Lung (tissue), 12 donors: ENCODE data around the gene SLC34A1. TPM values are rescaled to one million over a fixed set of nuclear protein-coding genes. Genes with fewer than 3 reads are reported as not detected.

Source experiments
- ATAC-seq: fragments of 200-7000 bp; cut with Tn5 transposase; one replicate; pipeline ENCODE4 v1.9.1; 2020; ENCODE audit warnings: moderate number of reproducible peaks; ENCODE audit not compliant: insufficient read depth, low FRiP score
- DNase-seq, 3 donors: peaks; one replicate each; pipeline ENCODE4 v3.0.0-alpha.2; 2013 to 2017
- H3K27ac ChIP-seq, 2 donors: one replicate each; pipeline ENCODE4 v1.5.1; 2013; ENCODE audit warnings: mild to moderate bottlenecking in 2 of 2, moderate library complexity in 2 of 2, control low read depth in 1 of 2, inconsistent platforms in 1 of 2, low read depth in 1 of 2, low read length in 1 of 2
- H3K27me3 ChIP-seq, 3 donors: one replicate each; pipeline ENCODE4 v1.5.1; 2013; ENCODE audit warnings: low read length in 2 of 3; ENCODE audit not compliant: control insufficient read depth in 3 of 3, insufficient read depth in 3 of 3
- H3K36me3 ChIP-seq, 4 donors: one replicate each; pipeline ENCODE4 v1.5.1; 2013; ENCODE audit warnings: low read length in 4 of 4, mild to moderate bottlenecking in 1 of 4, moderate library complexity in 1 of 4; ENCODE audit not compliant: control insufficient read depth in 4 of 4, insufficient read depth in 4 of 4
- H3K4me1 ChIP-seq, 5 donors: one replicate each; pipeline ENCODE4 v1.5.1; 2013; ENCODE audit warnings: low read length in 5 of 5, mild to moderate bottlenecking in 2 of 5, moderate library complexity in 1 of 5; ENCODE audit not compliant: control insufficient read depth in 5 of 5, insufficient read depth in 5 of 5
- H3K4me3 ChIP-seq: one replicate; pipeline ENCODE4 v1.5.1; 2013; ENCODE audit warnings: mild to moderate bottlenecking, control low read depth, moderate library complexity
- H3K9ac ChIP-seq, 2 donors: one replicate each; pipeline ENCODE4 v1.5.1; 2013; ENCODE audit warnings: low read length in 2 of 2, control low read depth in 1 of 2; ENCODE audit not compliant: insufficient read depth in 1 of 2
- H3K9me3 ChIP-seq, 4 donors: one replicate each; pipeline ENCODE4 v1.5.1; 2013; ENCODE audit warnings: low read length in 3 of 4, mild to moderate bottlenecking in 1 of 4, moderate library complexity in 1 of 4; ENCODE audit not compliant: control insufficient read depth in 4 of 4, insufficient read depth in 3 of 4
- CTCF ChIP-seq: IDR thresholded peaks from 2 replicates; pipeline ENCODE4 v1.5.1; 2012; ENCODE audit warnings: mild to moderate bottlenecking; ENCODE audit errors: control extremely low read depth, extremely low read depth
- WGBS, 2 donors: extraction: QIAGEN DNeasy Blood & Tissue Kit; methylation state at CpG; one replicate each; pipeline ENCODE4 v1.1.7; 2013; 5-methylcytosine and 5-hydroxymethylcytosine counted together
- polyA plus RNA-seq, 2 donors: library from polyadenylated mRNA; stranded (reverse); fragments of 200-250 nt; gene quantifications; one replicate each; pipeline ENCODE4 v1.2.1, GENCODE V29; 2013
- total RNA-seq, 2 donors: library from RNA; depleted of rRNA in 1 of 2; stranded (reverse); fragments of >200 nt in 1 of 2; gene quantifications; one replicate each; pipeline ENCODE4 v1.2.1, GENCODE V29; 2014 to 2021
- donor health status: control.
- donor health status: control.
- donor health status: Bipolar disorder and iron deficiency.
- donor health status: healthy.
- donor health status: DM: yes; HTN: yes; CAD: no.

Gene SLC34A1
- total and polyA plus RNA-seq, 4 donors, result 0.02 TPM; not detected in 3

DNA sequence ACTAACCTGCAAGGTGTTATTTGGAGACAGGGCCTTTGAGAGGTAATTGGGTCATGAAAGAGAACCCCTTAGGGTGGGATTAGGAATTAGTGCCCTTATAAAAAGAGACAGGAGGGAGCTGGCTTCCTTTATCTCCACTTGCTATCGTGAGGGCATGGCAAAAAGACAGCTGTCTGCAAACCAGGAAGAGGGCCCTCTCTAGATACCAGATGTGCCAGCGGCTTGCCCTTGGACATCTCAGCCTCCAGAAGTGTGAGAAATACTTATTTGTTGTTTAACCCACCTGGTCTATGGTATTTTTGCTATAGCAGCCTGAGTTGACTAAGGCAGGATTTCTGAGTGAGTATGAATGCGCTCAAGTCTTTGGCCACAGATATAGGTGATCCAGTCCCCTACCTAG lies 27.5 kb upstream of the SLC34A1 start:
- DNase-seq (no peak), ATAC-seq (no peak)
- WGBS, 2 donors, result 47 to 63% methylated on average over 3 of the region's 3 CpGs
- peaks cover 0 to 2% (median 0%) of the 10 kb centered on the region in 3 donors for H3K27me3 ChIP-seq
- no peaks in the 10 kb centered on the region for H3K9me3 ChIP-seq
- H3K27ac ChIP-seq, result no peak overlapping the region
- H3K36me3 ChIP-seq, result no peaks in the 10 kb centered on the region
- no peak overlapping the region for H3K4me3 ChIP-seq
- peaks cover 0 to 4% (median 3%) of the 10 kb centered on the region in 5 donors for H3K4me1 ChIP-seq
- no peak for TF ChIP-seq CTCF
- no peak overlapping the region for H3K9ac ChIP-seq

- ATAC-seq, result no peak
- peaks cover 0 to 4% (median 2%) of the 10 kb centered on the region in 5 donors for H3K4me1 ChIP-seq
- 54 to 86% methylated on average over 5 of the region's 5 CpGs for WGBS, 2 donors
- no peak for DNase-seq
- no peak overlapping the region for H3K9ac ChIP-seq
- H3K27ac ChIP-seq, result no peak overlapping the region
- no peak for TF ChIP-seq CTCF
- no peaks in the 10 kb centered on the region for H3K9me3 ChIP-seq
- H3K27me3 ChIP-seq, result peaks cover 0 to 2% (median 0%) of the 10 kb centered on the region in 3 donors
- no peaks in the 10 kb centered on the region for H3K36me3 ChIP-seq
- H3K4me3 ChIP-seq, result no peak overlapping the region
Observed at GRCh38 chr5:177357146-177357458, 27.1 kb upstream of the SLC34A1 start.

DNA sequence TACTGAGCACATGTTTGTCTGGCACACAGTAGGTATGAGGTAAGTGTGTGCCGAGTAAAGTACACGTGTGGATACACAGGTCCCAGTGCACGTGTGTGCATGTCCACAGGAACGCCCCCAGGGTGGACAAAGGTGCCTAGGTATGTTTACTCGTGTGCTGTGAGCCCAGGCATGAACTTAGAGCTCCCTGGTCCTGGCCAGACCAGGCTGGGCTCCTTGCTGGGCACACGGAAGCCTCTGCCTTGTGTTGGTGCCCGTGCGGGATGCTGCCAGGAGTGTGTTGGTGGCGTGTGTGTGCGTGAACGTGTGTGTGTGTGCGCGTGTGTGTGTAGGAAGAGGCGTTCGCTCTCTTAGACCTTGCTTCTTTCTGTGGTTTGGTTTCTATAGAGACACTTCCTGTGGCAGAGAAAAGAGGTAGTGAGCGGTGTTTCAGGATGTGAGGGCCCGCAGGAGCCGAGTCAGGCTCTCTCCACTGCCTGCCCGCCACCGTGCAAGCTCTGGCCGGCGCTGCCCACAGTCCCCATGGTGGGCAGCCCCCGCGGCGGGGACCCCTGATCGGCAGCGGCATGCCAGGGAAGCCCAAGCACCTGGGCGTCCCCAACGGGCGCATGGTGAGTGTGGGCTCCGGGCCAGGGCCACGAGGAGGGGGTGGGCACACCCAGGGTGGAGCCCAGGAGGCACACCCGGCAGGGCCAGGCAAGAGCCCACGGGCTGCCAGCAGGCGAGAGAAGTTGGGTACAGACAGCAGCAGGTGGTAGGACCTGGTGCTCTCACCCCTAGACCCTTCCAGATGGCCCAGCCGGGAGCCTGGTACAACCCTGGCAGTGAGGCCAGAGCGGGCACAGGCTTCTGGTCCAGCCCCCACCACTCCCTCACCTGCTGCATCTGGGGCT lies 26.5 kb upstream of the SLC34A1 start, which contains the start of gene RGS14:
Gene RGS14, plus strand, starts transcription at position 466 of the 893 bp plus-strand sequence. Its CDS starts 101 bp downstream, at position 567.
- peaks cover 0 to 2% (median 0%) of the 10 kb centered on the region in 3 donors for H3K27me3 ChIP-seq
- no peaks in the 10 kb centered on the region for H3K9me3 ChIP-seq
- H3K4me3 ChIP-seq, result peak within 1 kb of the TSS; percentile 2
- H3K27ac ChIP-seq, result peak within 1 kb of the TSS in 1 of 2 donors; percentile 26
- H3K4me1 ChIP-seq, result peaks cover 0 to 4% (median 0%) of the 10 kb centered on the region in 5 donors
- DNase-seq (peak in 2 of 3 donors; percentile 26 to 38), ATAC-seq (peak; percentile 72)
- WGBS, 2 donors, result 19 to 29% methylated on average over 37 of the region's 37 CpGs
- H3K36me3 ChIP-seq, result no peaks in the 10 kb centered on the region
- no peak for TF ChIP-seq CTCF
- H3K9ac ChIP-seq, result no peak within 1 kb of the TSS
